Panc1 (cell line): ENCODE measurements around the gene TFG. TPM values are rescaled to one million over a fixed set of nuclear protein-coding genes. Genes with fewer than 3 reads are reported as not detected.

ENCODE experiments used
- ATAC-seq: fragments of 200-7000 bp; cut with Tn5 transposase; 2 replicates; pipeline ENCODE4 v1.9.1; 2020; ENCODE audit warnings: mild to moderate bottlenecking, moderate library complexity
- BruUV-seq: library from RNA; stranded (reverse); fragments of 400-500 nt; replicated peaks from 2 replicates; lab custom pipeline; 2021; lab: Mats Ljungman, UMichigan
- CTCF ChIA-PET: fragments of 300-600 bp; sonication (Branson Sonifier 250); formaldehyde crosslinking; loops from one replicate; lab custom pipeline; 2022; ENCODE audit warnings: antibody characterized with exemption; lab: Charles Lee
- POLR2A ChIA-PET: fragments of 300-600 bp; sonication (Branson Sonifier 250); formaldehyde crosslinking; loops from one replicate; lab custom pipeline; 2022; ENCODE audit warnings: antibody characterized with exemption; lab: Charles Lee
- DNase-seq: peaks from one replicate; pipeline ENCODE4 v3.0.0-alpha.2; 2010; ENCODE audit warnings: low read depth, low spot score
- H3K27ac ChIP-seq: 2 replicates; pipeline ENCODE4 v1.5.1; 2011; ENCODE audit warnings: mild to moderate bottlenecking, low read length, inconsistent platforms
- H3K27me3 ChIP-seq: fragments of 200-500 bp; sonication (Bioruptor generic); 2 replicates; pipeline ENCODE4 v1.6.0; 2014; ENCODE audit warnings: low read length, inconsistent platforms; ENCODE audit not compliant: control insufficient read depth, insufficient read depth
- H3K36me3 ChIP-seq: fragments of 200-500 bp; sonication (Bioruptor generic); 2 replicates; pipeline ENCODE4 v1.5.1; 2014; ENCODE audit warnings: inconsistent platforms, mild to moderate bottlenecking, low read length, moderate library complexity; ENCODE audit not compliant: control insufficient read depth, insufficient read depth
- H3K4me1 ChIP-seq: 2 replicates; pipeline ENCODE4 v1.5.1; 2011; ENCODE audit warnings: inconsistent platforms, mild to moderate bottlenecking, low read length, moderate library complexity; ENCODE audit not compliant: control insufficient read depth, insufficient read depth
- H3K4me3 ChIP-seq, 2 experiments: 2 replicates each; pipeline ENCODE4 v1.5.1; 2011 to 2012; ENCODE audit warnings: low read depth in 2 of 2, low read length in 2 of 2, mild to moderate bottlenecking in 2 of 2, inconsistent platforms in 1 of 2, moderate library complexity in 1 of 2
- H3K9me3 ChIP-seq: fragments of 200-500 bp; sonication (Bioruptor generic); 2 replicates; pipeline ENCODE4 v1.5.1; 2014; ENCODE audit warnings: low read depth, mild to moderate bottlenecking, inconsistent platforms, low read length, moderate library complexity; ENCODE audit not compliant: control insufficient read depth, insufficient read depth
- POLR2AphosphoS5 ChIP-seq: IDR thresholded peaks from 2 replicates; pipeline ENCODE4 v1.6.1; 2012; ENCODE audit warnings: mild to moderate bottlenecking, low read depth, low read length, moderate library complexity
- SIN3A ChIP-seq: IDR thresholded peaks from 2 replicates; pipeline ENCODE4 v1.6.1; 2012; ENCODE audit warnings: low read depth, mild to moderate bottlenecking, low read length, moderate library complexity, borderline replicate concordance; ENCODE audit not compliant: insufficient read depth
- TCF7L2 ChIP-seq: IDR thresholded peaks from 2 replicates; pipeline ENCODE4 v1.6.1; 2011; ENCODE audit warnings: mild to moderate bottlenecking, low read depth, low read length, inconsistent platforms
- in situ Hi-C: cut with HindIII; loops from 2 replicates; pipeline ENCODE4 v1.10.0; 2016; ENCODE audit warnings: low sequenced_read_pairs, low pct_unique_long_range_greater_than_20kb
- intact Hi-C: fragments of 100-400 bp; cut with micrococcal nuclease; formaldehyde crosslinking; loops from one replicate; pipeline ENCODE4 v1.10.0; 2022; ENCODE audit not compliant: unreplicated experiment
- total RNA-seq: library from RNA; stranded (reverse); gene quantifications from one replicate; pipeline ENCODE4 v1.2.1, GENCODE V29; 2021; ENCODE audit not compliant: unreplicated experiment
- TF ChIP-seq, protein P1 (sequence below), 2 experiments: IDR thresholded peaks; 2 replicates each; pipeline ENCODE4 v1.6.1; 2011 to 2012; ENCODE audit warnings: low read depth in 2 of 2, control low read depth in 1 of 2, low read length in 1 of 2, mild to moderate bottlenecking in 1 of 2, moderate library complexity in 1 of 2; ENCODE audit not compliant: insufficient read depth in 1 of 2
- TF ChIP-seq, protein P2 (sequence below): fragments of 450-650 bp; IDR thresholded peaks from 2 replicates; pipeline ENCODE4 v1.5.1; 2017; ENCODE audit warnings: mild to moderate bottlenecking

The TFG gene
- total RNA-seq, 1 experiment from 2014 or later, result 159 TPM

DNA sequence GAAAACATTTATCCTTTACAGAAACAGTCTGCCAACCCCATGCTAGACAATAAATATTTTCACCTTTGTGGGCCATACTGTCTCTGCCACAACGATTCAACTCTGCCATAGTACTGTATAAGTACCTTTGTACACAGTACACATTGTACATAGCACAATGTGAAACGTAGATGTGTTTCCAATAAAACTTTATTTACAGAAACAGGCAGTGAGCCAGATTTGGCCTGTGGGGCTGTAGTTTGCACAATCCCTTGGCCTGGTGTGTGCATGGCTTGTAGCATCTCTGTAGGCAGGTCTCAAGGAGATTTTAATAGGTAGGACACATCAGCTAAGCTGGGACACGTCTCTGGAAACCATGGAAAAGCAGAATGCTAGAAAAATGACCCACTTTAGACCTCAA lies 74.3 kb downstream of the TFG start:
- no peaks in the 10 kb centered on the region for H3K4me1 ChIP-seq
- ChIA-PET POLR2A (no interaction called here), CTCF (no interaction called here)
- H3K27me3 ChIP-seq, result no peaks in the 10 kb centered on the region
- intact Hi-C loops, result no loop called here
- H3K27ac ChIP-seq, result no peak overlapping the region
- in situ Hi-C loops, result no loop called here
- no peak overlapping the region for H3K4me3 ChIP-seq
- DNase-seq, result no peak
- TF ChIP-seq, protein P1, sequence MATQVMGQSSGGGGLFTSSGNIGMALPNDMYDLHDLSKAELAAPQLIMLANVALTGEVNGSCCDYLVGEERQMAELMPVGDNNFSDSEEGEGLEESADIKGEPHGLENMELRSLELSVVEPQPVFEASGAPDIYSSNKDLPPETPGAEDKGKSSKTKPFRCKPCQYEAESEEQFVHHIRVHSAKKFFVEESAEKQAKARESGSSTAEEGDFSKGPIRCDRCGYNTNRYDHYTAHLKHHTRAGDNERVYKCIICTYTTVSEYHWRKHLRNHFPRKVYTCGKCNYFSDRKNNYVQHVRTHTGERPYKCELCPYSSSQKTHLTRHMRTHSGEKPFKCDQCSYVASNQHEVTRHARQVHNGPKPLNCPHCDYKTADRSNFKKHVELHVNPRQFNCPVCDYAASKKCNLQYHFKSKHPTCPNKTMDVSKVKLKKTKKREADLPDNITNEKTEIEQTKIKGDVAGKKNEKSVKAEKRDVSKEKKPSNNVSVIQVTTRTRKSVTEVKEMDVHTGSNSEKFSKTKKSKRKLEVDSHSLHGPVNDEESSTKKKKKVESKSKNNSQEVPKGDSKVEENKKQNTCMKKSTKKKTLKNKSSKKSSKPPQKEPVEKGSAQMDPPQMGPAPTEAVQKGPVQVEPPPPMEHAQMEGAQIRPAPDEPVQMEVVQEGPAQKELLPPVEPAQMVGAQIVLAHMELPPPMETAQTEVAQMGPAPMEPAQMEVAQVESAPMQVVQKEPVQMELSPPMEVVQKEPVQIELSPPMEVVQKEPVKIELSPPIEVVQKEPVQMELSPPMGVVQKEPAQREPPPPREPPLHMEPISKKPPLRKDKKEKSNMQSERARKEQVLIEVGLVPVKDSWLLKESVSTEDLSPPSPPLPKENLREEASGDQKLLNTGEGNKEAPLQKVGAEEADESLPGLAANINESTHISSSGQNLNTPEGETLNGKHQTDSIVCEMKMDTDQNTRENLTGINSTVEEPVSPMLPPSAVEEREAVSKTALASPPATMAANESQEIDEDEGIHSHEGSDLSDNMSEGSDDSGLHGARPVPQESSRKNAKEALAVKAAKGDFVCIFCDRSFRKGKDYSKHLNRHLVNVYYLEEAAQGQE (IDR thresholded peaks at IDR 0.05; ENCODE audit: insufficient read depth in 1 of 2, low read depth in 2 of 2, low read length in 1 of 2), result no peak
- no peaks in the 10 kb centered on the region for H3K36me3 ChIP-seq
- BruUV-seq, result no TSS peak
- ATAC-seq, result no peak
- H3K9me3 ChIP-seq, result no peaks in the 10 kb centered on the region

DNA sequence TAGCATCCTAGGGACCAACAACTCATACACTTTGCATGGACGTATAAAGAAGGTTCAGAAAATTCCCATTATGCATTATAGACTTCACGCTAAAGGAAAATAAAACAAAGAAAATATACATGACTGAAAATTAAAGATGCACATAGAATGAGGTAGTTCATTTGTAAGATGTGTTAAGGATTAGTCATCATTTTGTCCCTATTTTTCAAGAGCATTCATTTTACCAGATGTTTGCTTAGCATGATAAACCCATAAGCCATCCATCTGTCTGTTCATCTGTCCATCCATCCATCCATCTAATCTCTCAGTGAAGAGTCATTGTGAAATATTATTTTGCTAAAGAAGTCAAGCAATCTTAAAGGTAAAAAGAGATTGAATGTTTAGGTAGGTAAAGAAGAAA lies 80.3 kb downstream of the TFG start:
- Histone ChIP-seq H3K27me3 (peaks cover 3% of the 10 kb centered on the region; the same call in 1 of the 2 replicates), H3K27ac (no peak overlapping the region), H3K4me3 (no peak overlapping the region), H3K9me3 (no peaks in the 10 kb centered on the region), H3K36me3 (no peaks in the 10 kb centered on the region), H3K4me1 (no peaks in the 10 kb centered on the region)
- no peak for TF ChIP-seq SIN3A
- TF ChIP-seq POLR2AphosphoS5, result no peak
- TF ChIP-seq, protein P1 (IDR thresholded peaks at IDR 0.05; ENCODE audit: insufficient read depth in 1 of 2, low read depth in 2 of 2, low read length in 1 of 2), result no peak
- no peak for TF ChIP-seq TCF7L2
- TF ChIP-seq, protein P2, sequence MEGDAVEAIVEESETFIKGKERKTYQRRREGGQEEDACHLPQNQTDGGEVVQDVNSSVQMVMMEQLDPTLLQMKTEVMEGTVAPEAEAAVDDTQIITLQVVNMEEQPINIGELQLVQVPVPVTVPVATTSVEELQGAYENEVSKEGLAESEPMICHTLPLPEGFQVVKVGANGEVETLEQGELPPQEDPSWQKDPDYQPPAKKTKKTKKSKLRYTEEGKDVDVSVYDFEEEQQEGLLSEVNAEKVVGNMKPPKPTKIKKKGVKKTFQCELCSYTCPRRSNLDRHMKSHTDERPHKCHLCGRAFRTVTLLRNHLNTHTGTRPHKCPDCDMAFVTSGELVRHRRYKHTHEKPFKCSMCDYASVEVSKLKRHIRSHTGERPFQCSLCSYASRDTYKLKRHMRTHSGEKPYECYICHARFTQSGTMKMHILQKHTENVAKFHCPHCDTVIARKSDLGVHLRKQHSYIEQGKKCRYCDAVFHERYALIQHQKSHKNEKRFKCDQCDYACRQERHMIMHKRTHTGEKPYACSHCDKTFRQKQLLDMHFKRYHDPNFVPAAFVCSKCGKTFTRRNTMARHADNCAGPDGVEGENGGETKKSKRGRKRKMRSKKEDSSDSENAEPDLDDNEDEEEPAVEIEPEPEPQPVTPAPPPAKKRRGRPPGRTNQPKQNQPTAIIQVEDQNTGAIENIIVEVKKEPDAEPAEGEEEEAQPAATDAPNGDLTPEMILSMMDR, result no peak
- POLR2A ChIA-PET, result no interaction called here
- in situ Hi-C loops (no loop called here), intact Hi-C loops (no loop called here)
- BruUV-seq, result no TSS peak
- CTCF ChIA-PET, result no interaction called here
- DNase-seq (no peak), ATAC-seq (no peak)
